Thyroid gland (tissue), 4 donors: ENCODE results near the gene PDE4B. TPM values are rescaled to one million over a fixed set of nuclear protein-coding genes. Genes with fewer than 3 reads are reported as not detected.

ENCODE experiments used
- DNase-seq, 2 donors: peaks; one replicate each; pipeline ENCODE4 v3.0.0-alpha.2; 2019
- H3K27ac ChIP-seq, 3 donors: fragments of 200-600 bp; sonication (generic); 1 replicate in 2 of 3; 2 replicates in 1 of 3; pipeline ENCODE4 v1.5.1; 2016 to 2019; ENCODE audit warnings: mild to moderate bottlenecking in 1 of 3, moderate library complexity in 1 of 3
- H3K27me3 ChIP-seq: fragments of 200-600 bp; sonication (generic); one replicate; pipeline ENCODE4 v1.5.1; 2019
- H3K36me3 ChIP-seq, 2 donors: fragments of 200-600 bp; sonication (generic); one replicate each; pipeline ENCODE4 v1.5.1; 2016 to 2019
- H3K4me1 ChIP-seq, 2 donors: fragments of 200-600 bp; sonication (generic); one replicate each; pipeline ENCODE4 v1.5.1; 2017 to 2019
- H3K4me3 ChIP-seq, 3 donors: fragments of 200-600 bp; sonication (generic); replicated peaks in 1 of 3; 1 replicate in 2 of 3; 2 replicates in 1 of 3; pipeline ENCODE4 v1.5.1; 2016; ENCODE audit warnings: mild to moderate bottlenecking in 1 of 3
- H3K9me3 ChIP-seq: fragments of 200-600 bp; sonication (generic); one replicate; pipeline ENCODE4 v1.5.1; 2017
- CTCF ChIP-seq, 6 experiments: fragments of 200-600 bp in 3 of 6; fragments of 450-650 bp in 3 of 6; sonication (generic) in 3 of 6; IDR thresholded peaks; one replicate each; pipeline ENCODE4 v1.5.1; 2016 to 2019; ENCODE audit warnings: antibody characterized with exemption in 6 of 6, mild to moderate bottlenecking in 2 of 6, inconsistent platforms in 1 of 6, moderate library complexity in 1 of 6
- POLR2A ChIP-seq, 2 donors: fragments of 450-650 bp; IDR thresholded peaks; one replicate each; pipeline ENCODE4 v1.6.1; 2017; ENCODE audit warnings: antibody characterized with exemption in 2 of 2, mild to moderate bottlenecking in 2 of 2, moderate library complexity in 1 of 2
- WGBS, 2 donors: methylation state at CpG; one replicate each; pipeline ENCODE4 v1.1.5; 2017; 5-methylcytosine and 5-hydroxymethylcytosine counted together
- intact Hi-C: fragments of 100-400 bp; cut with DNase I; formaldehyde crosslinking; loops from one replicate; pipeline ENCODE4 v1.15.1; 2023
- total RNA-seq, 4 donors: library from RNA; depleted of rRNA; stranded (reverse); fragments of >200 nt; gene quantifications; one replicate each; pipeline ENCODE4 v1.2.3, GENCODE V29; 2016

Gene PDE4B
- total RNA-seq, 4 donors from 2014 or later = 9.6 to 21.3 (median 15.0) TPM

DNA sequence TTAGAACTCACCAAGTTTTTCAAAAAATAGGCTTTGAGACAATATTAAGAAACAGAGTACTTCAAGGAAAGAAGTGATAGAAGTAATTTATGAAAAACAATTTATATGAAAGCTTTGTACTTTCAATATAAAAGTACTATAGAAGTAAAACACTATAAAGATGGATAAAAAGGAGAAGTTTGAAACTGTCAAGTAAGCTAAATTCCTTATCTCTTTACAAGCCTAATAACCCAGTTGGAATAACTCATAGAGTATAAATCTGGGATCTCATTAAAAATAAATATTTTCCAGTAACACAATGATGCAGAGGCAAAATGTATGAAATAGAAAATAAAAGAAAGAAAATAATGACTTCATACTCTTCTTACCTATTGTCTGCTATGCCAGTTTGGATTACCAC, 232.5 kb downstream of the PDE4B start:
- no peaks in the 10 kb centered on the region for H3K9me3 ChIP-seq
- no peaks in the 10 kb centered on the region for H3K36me3 ChIP-seq
- no peaks in the 10 kb centered on the region for H3K27me3 ChIP-seq
- H3K4me1 ChIP-seq = no peaks in the 10 kb centered on the region
- H3K4me3 ChIP-seq = no peak overlapping the region
- intact Hi-C loops = no loop called here
- no peak for DNase-seq
- no peak overlapping the region for H3K27ac ChIP-seq
- TF ChIP-seq POLR2A (IDR thresholded peaks at IDR 0.05) = no peak

DNA sequence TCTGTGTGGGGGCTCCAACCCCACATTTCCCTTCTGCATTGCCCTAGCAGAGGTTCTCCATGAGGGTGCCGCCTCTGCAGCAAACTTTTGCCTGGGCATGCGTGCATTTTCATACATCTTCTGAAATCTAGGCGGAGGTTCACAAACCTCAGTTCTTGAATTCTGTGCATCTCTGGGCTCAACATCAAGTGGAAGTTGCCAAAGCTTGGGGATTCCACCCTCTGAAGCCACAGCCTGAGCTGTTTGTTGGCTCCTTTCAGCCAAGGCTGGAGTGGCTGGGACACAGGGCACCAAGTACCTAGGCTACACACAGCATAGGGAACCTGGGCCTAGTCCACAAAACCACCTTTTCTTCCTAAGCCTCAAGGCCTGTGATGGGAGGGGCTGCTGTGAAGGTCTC, 235.3 kb downstream of the PDE4B start:
- intact Hi-C loops = no loop called here
- TF ChIP-seq POLR2A (IDR thresholded peaks at IDR 0.05) = no peak
- TF ChIP-seq CTCF (IDR thresholded peaks at IDR 0.05) = no peak
- H3K4me1 ChIP-seq = no peaks in the 10 kb centered on the region
- H3K27ac ChIP-seq = no peak overlapping the region
- no peaks in the 10 kb centered on the region for H3K36me3 ChIP-seq
- H3K4me3 ChIP-seq = no peak overlapping the region
- WGBS, 2 donors = 98 to 100% methylated on average over 3 of the region's 3 CpGs
- no peaks in the 10 kb centered on the region for H3K9me3 ChIP-seq
- no peak for DNase-seq
- no peaks in the 10 kb centered on the region for H3K27me3 ChIP-seq

DNA sequence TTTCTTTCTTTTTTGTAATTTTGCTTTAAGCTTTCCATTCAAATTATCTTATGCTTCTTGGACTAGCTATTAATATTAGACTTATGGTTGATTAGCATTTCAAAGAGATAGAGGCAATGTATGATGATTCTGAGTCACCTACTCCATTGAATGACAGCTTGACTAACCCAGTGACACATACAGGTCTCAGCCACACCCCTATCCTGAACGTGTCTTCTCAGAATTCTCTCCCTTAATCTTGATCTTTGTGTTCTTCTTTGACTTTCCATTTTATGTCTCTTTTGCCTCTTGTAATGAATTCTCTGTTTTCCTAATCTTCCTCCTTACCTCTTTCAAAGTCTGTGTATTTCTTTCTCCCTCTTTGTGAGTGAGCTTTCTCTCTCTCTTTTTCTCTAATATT, 241.1 kb downstream of the PDE4B start:
- Histone ChIP-seq H3K9me3 (no peaks in the 10 kb centered on the region), H3K36me3 (no peaks in the 10 kb centered on the region), H3K27ac (no peak overlapping the region), H3K4me1 (no peaks in the 10 kb centered on the region), H3K4me3 (no peak overlapping the region), H3K27me3 (no peaks in the 10 kb centered on the region)
- no peak for DNase-seq
- TF ChIP-seq POLR2A (IDR thresholded peaks at IDR 0.05) (no peak), CTCF (IDR thresholded peaks at IDR 0.05) (no peak)
- intact Hi-C loops = no loop called here
- 16 to 21% methylated on average over 1 of the region's 1 CpG for WGBS, 2 donors

GRCh38 chr1:66035616-66036245, 243.0 kb downstream of the PDE4B start:
- TF ChIP-seq CTCF (IDR thresholded peaks at IDR 0.05) = no peak
- TF ChIP-seq POLR2A (IDR thresholded peaks at IDR 0.05) = no peak
- H3K27me3 ChIP-seq = no peaks in the 10 kb centered on the region
- 77 to 79% methylated on average over 1 of the region's 1 CpG for WGBS, 2 donors
- intact Hi-C loops = no loop called here
- no peaks in the 10 kb centered on the region for H3K4me1 ChIP-seq
- DNase-seq = no peak
- no peak overlapping the region for H3K4me3 ChIP-seq
- H3K9me3 ChIP-seq = no peaks in the 10 kb centered on the region
- no peaks in the 10 kb centered on the region for H3K36me3 ChIP-seq
- no peak overlapping the region for H3K27ac ChIP-seq

GRCh38 chr1:66041654-66042053, 249.0 kb downstream of the PDE4B start:
- intact Hi-C loops = no loop called here
- Histone ChIP-seq H3K9me3 (no peaks in the 10 kb centered on the region), H3K27ac (no peak overlapping the region), H3K36me3 (no peaks in the 10 kb centered on the region), H3K4me3 (no peak overlapping the region), H3K27me3 (no peaks in the 10 kb centered on the region), H3K4me1 (no peaks in the 10 kb centered on the region)
- WGBS, 2 donors = 55 to 64% methylated on average over 1 of the region's 1 CpG
- DNase-seq = no peak
- TF ChIP-seq CTCF (IDR thresholded peaks at IDR 0.05) = no peak
- TF ChIP-seq POLR2A (IDR thresholded peaks at IDR 0.05) = no peak

DNA sequence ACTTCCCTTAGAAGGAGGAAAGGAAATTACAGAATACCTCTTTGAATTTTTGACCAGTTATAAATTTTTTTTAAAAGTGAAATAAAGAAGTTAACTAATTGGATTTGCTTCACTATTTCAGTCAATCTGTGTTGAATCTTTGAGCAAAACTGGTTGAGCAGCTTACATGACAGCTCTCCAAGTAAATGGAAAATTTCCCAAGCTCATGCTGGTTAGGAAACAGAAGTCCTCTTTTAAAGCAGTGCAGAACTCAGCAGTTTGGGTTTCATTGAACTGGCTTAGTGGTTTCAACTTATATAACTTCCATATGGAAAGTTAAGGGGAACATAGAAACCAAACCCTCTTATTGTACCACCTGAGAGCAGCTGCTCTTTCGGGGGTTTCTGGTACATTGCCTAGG, 250.5 kb downstream of the PDE4B start:
- no peaks in the 10 kb centered on the region for H3K9me3 ChIP-seq

More for the DNA sequence above, 250.5 kb downstream of the PDE4B start:
- H3K36me3 ChIP-seq = no peaks in the 10 kb centered on the region
- no peaks in the 10 kb centered on the region for H3K4me1 ChIP-seq
- DNase-seq = no peak
- intact Hi-C loops = no loop called here
- no peak overlapping the region for H3K4me3 ChIP-seq
- TF ChIP-seq POLR2A (IDR thresholded peaks at IDR 0.05) (no peak), CTCF (IDR thresholded peaks at IDR 0.05) (no peak)
- 87 to 93% methylated on average over 1 of the region's 1 CpG for WGBS, 2 donors
- H3K27me3 ChIP-seq = no peaks in the 10 kb centered on the region
- no peak overlapping the region for H3K27ac ChIP-seq
